Measurements from ENCODE around the gene PPP6R1.

PPP6R1 gene

GRCh38 chr19:55244004-55244680 is 14.7 kb downstream of the PPP6R1 start:
- no peak for DNase-seq

GRCh38 chr19:55242517-55242916 is 16.3 kb downstream of the PPP6R1 start:
- DNase-seq: no peak

GRCh38 chr19:55241935-55242464 is 16.8 kb downstream of the PPP6R1 start:
- no peak for DNase-seq

GRCh38 chr19:55241143-55241934 is 17.5 kb downstream of the PPP6R1 start:
- DNase-seq: no peak

- DNase-seq: no peak
Observed at GRCh38 chr19:55240713-55241020, 18.1 kb downstream of the PPP6R1 start.

GRCh38 chr19:55239004-55239403 is 19.8 kb downstream of the PPP6R1 start:
- DNase-seq: no peak

- no peak for DNase-seq
Observed at GRCh38 chr19:55238030-55238429, 20.8 kb downstream of the PPP6R1 start.

- DNase-seq: no peak
Observed at GRCh38 chr19:55232986-55233385, 25.8 kb downstream of the PPP6R1 start.

GRCh38 chr19:55232286-55232602 is 26.6 kb downstream of the PPP6R1 start:
- no peak for DNase-seq

GRCh38 chr19:55231391-55232285 is 27.2 kb downstream of the PPP6R1 start:
- no peak for DNase-seq

- no peak for DNase-seq
Observed at GRCh38 chr19:55230780-55231179, 28.0 kb downstream of the PPP6R1 start.

- DNase-seq: no peak
Observed at GRCh38 chr19:55230329-55230728, 28.5 kb downstream of the PPP6R1 start.

- DNase-seq: no peak
Observed at GRCh38 chr19:55229789-55230182, 29.0 kb downstream of the PPP6R1 start.

- DNase-seq: no peak
Observed at GRCh38 chr19:55229145-55229788, 29.6 kb downstream of the PPP6R1 start.

GRCh38 chr19:55228403-55229031 is 30.3 kb downstream of the PPP6R1 start, which contains the start of gene TMEM86B:
Gene TMEM86B (minus strand): TSS chr19:55228763. CDS start chr19:55228741, 22 bp downstream.
- DNase-seq: no peak

GRCh38 chr19:55228015-55228391 is 30.8 kb downstream of the PPP6R1 start:
- DNase-seq: no peak

- no peak for DNase-seq
Observed at GRCh38 chr19:55227241-55228014, 31.4 kb downstream of the PPP6R1 start.

GRCh38 chr19:55226788-55227187 is 32.0 kb downstream of the PPP6R1 start:
- no peak for DNase-seq

GRCh38 chr19:55226273-55226672 is 32.5 kb downstream of the PPP6R1 start:
- DNase-seq: no peak

- no peak for DNase-seq
Observed at GRCh38 chr19:55225415-55225958, 33.3 kb downstream of the PPP6R1 start.
